DND-41 (cell line): Measurements from ENCODE around the gene P2RY8.

Experiments used
- ATAC-seq: fragments of 200-7000 bp; cut with Tn5 transposase; 3 replicates; pipeline ENCODE4 v1.9.1; 2021; ENCODE audit warnings: low read depth; ENCODE audit not compliant: insufficient read depth
- DNase-seq: peaks from one replicate; pipeline ENCODE4 v3.0.0-alpha.2; 2020
- H2AFZ ChIP-seq: 2 replicates; pipeline ENCODE4 v1.6.0; 2012; ENCODE audit warnings: low read depth, low read length
- H3K27ac ChIP-seq: 2 replicates; pipeline ENCODE4 v1.5.1; 2012; ENCODE audit warnings: low read length, inconsistent platforms
- H3K27me3 ChIP-seq: fragments of 200-600 bp; sonication (generic); 2 replicates; pipeline ENCODE4 v1.6.0; 2012; ENCODE audit warnings: low read length, mild to moderate bottlenecking, inconsistent platforms; ENCODE audit not compliant: insufficient read depth, poor library complexity
- H3K36me3 ChIP-seq: 2 replicates; pipeline ENCODE4 v1.5.1; 2012; ENCODE audit warnings: low read length, inconsistent platforms; ENCODE audit not compliant: insufficient read depth
- H3K4me1 ChIP-seq: 2 replicates; pipeline ENCODE4 v1.5.1; 2012; ENCODE audit warnings: mild to moderate bottlenecking, low read length; ENCODE audit not compliant: insufficient read depth
- H3K4me2 ChIP-seq: 2 replicates; pipeline ENCODE4 v1.6.0; 2012; ENCODE audit warnings: mild to moderate bottlenecking, moderate library complexity, low read length, inconsistent platforms; ENCODE audit not compliant: insufficient read depth
- H3K4me3 ChIP-seq, 2 experiments: fragments of 200-600 bp in 1 of 2; shearing (Covaris generic) in 1 of 2; 2 replicates each; pipeline ENCODE4 v1.5.1; 2012 to 2016; ENCODE audit warnings: inconsistent platforms in 2 of 2, low read length in 2 of 2, mild to moderate bottlenecking in 2 of 2, low read depth in 1 of 2, moderate library complexity in 1 of 2
- H3K79me2 ChIP-seq: 2 replicates; pipeline ENCODE4 v1.6.0; 2012; ENCODE audit warnings: low read length, inconsistent platforms; ENCODE audit not compliant: insufficient read depth
- H3K9ac ChIP-seq: 2 replicates; pipeline ENCODE4 v1.6.0; 2012; ENCODE audit warnings: low read depth, mild to moderate bottlenecking, inconsistent platforms, low read length, moderate library complexity
- H3K9me3 ChIP-seq: 2 replicates; pipeline ENCODE4 v1.5.1; 2012; ENCODE audit warnings: low read length, moderate library complexity, mild to moderate bottlenecking, inconsistent platforms; ENCODE audit not compliant: insufficient read depth, severe bottlenecking
- H4K20me1 ChIP-seq: 2 replicates; pipeline ENCODE4 v1.6.0; 2012; ENCODE audit warnings: low read length; ENCODE audit not compliant: insufficient read depth
- CTCF ChIP-seq: IDR thresholded peaks from 2 replicates; pipeline ENCODE4 v1.5.1; 2012; ENCODE audit warnings: borderline replicate concordance, low read length, moderate library complexity, mild to moderate bottlenecking; ENCODE audit not compliant: poor library complexity, severe bottlenecking; ENCODE audit errors: extremely low read depth
- EZH2 ChIP-seq: IDR thresholded peaks from 3 replicates; pipeline ENCODE4 v1.6.1; 2012; ENCODE audit warnings: borderline replicate concordance, low read depth, mild to moderate bottlenecking, moderate library complexity, low read length, inconsistent platforms; ENCODE audit not compliant: severe bottlenecking

Gene P2RY8

GRCh38 chrX:1416965-1417760, 119.8 kb downstream of the P2RY8 start:
- Histone ChIP-seq H3K79me2 (no peaks in the 10 kb centered on the region), H4K20me1 (peaks cover 20% of the 10 kb centered on the region), H3K36me3 (peaks cover 80% of the 10 kb centered on the region), H3K4me3 (no peak overlapping the region), H3K4me2 (no peak overlapping the region), H2AFZ (no peak overlapping the region), H3K9ac (no peak overlapping the region), H3K27me3 (no peaks in the 10 kb centered on the region), H3K4me1 (no peaks in the 10 kb centered on the region), H3K27ac (no peak overlapping the region), H3K9me3 (peaks cover 13% of the 10 kb centered on the region)
- no peak for DNase-seq
- no peak for ATAC-seq
- TF ChIP-seq CTCF (no peak), EZH2 (no peak)

GRCh38 chrX:1416327-1416784, 120.6 kb downstream of the P2RY8 start:
- H3K9me3 ChIP-seq, result peaks cover 5% of the 10 kb centered on the region
- no peaks in the 10 kb centered on the region for H3K79me2 ChIP-seq
- H4K20me1 ChIP-seq, result peaks cover 20% of the 10 kb centered on the region
- no peak overlapping the region for H3K9ac ChIP-seq
- H3K4me1 ChIP-seq, result no peaks in the 10 kb centered on the region
- ATAC-seq, result no peak
- H3K4me2 ChIP-seq, result no peak overlapping the region
- TF ChIP-seq CTCF, result no peak
- TF ChIP-seq EZH2, result no peak
- no peaks in the 10 kb centered on the region for H3K27me3 ChIP-seq
- DNase-seq, result no peak
- no peak overlapping the region for H3K4me3 ChIP-seq
- no peak overlapping the region for H2AFZ ChIP-seq
- H3K27ac ChIP-seq, result no peak overlapping the region
- H3K36me3 ChIP-seq, result peaks cover 78% of the 10 kb centered on the region
